Heart left ventricle (tissue), 16 donors: Measurements from ENCODE around the gene PATJ. TPM values are rescaled to one million over a fixed set of nuclear protein-coding genes. Genes with fewer than 3 reads are reported as not detected.
"Not testable (repeated sequence)": the region's sequence is repeated elsewhere in the genome, so short reads cannot be mapped to it uniquely, and the experiment has no call there.

Source experiments
- ATAC-seq, 4 donors: fragments of 200-7000 bp; cut with Tn5 transposase; one replicate each; pipeline ENCODE4 v1.9.1; 2020 to 2022; ENCODE audit warnings: moderate library complexity in 4 of 4, mild to moderate bottlenecking in 3 of 4, moderate number of reproducible peaks in 1 of 4
- DNase-seq, 5 donors: peaks; one replicate each; pipeline ENCODE4 v3.0.0-alpha.2; 2020
- H3K27ac ChIP-seq, 12 donors: fragments of 200-600 bp; sonication (generic) in 4 of 12; one replicate each; pipeline versions ENCODE4 v1.5.0 to v1.8.0; 2016 to 2022; ENCODE audit warnings: mild to moderate bottlenecking in 2 of 12
- H3K27me3 ChIP-seq, 9 donors: fragments of 200-600 bp; sonication (generic) in 2 of 9; one replicate each; pipeline versions ENCODE4 v1.5.1 to v1.8.0; 2016 to 2022; ENCODE audit warnings: mild to moderate bottlenecking in 3 of 9
- H3K36me3 ChIP-seq, 9 donors: fragments of 200-600 bp; sonication (generic) in 2 of 9; one replicate each; pipeline versions ENCODE4 v1.5.0 to v1.8.0; 2018 to 2022; ENCODE audit warnings: mild to moderate bottlenecking in 2 of 9
- H3K4me1 ChIP-seq, 12 donors: fragments of 200-600 bp; sonication (generic) in 4 of 12; one replicate each; pipeline versions ENCODE4 v1.5.0 to v1.8.0; 2016 to 2022; ENCODE audit warnings: mild to moderate bottlenecking in 3 of 12
- H3K4me3 ChIP-seq, 12 donors: fragments of 200-600 bp; sonication (generic) in 4 of 12; one replicate each; pipeline versions ENCODE4 v1.5.0 to v1.8.0; 2017 to 2022; ENCODE audit warnings: mild to moderate bottlenecking in 9 of 12, moderate library complexity in 4 of 12
- H3K9me3 ChIP-seq, 12 donors: fragments of 200-600 bp; sonication (generic) in 4 of 12; one replicate each; pipeline versions ENCODE4 v1.5.0 to v1.8.0; 2016 to 2022; ENCODE audit warnings: mild to moderate bottlenecking in 1 of 12
- POLR2A ChIP-seq, 2 donors: fragments of 450-650 bp; IDR thresholded peaks; one replicate each; pipeline ENCODE4 v1.6.1; 2017; ENCODE audit warnings: antibody characterized with exemption in 2 of 2, mild to moderate bottlenecking in 2 of 2, moderate library complexity in 2 of 2
- WGBS, 4 donors: extraction: QIAGEN DNeasy Blood & Tissue Kit in 2 of 4; methylation state at CpG; one replicate each; pipeline versions ENCODE4 v1.1.5 to v1.1.7; 2013 to 2018; 5-methylcytosine and 5-hydroxymethylcytosine counted together
- intact Hi-C, 10 donors: fragments of 100-400 bp; cut with DNase I; formaldehyde crosslinking; loops; one replicate each; pipeline versions ENCODE4 v1.11.1 to v1.14.2; 2022
- polyA plus RNA-seq, 2 donors: library from polyadenylated mRNA; stranded (reverse); fragments of 200-250 nt; gene quantifications; one replicate each; pipeline ENCODE4 v1.2.3, GENCODE V29; 2013
- total RNA-seq, 9 donors: library from RNA; depleted of rRNA in 2 of 9; stranded (reverse); fragments of >200 nt in 2 of 9; fragmentation: NEBNext Ultra II Directional in 3 of 9; extraction: Animal tissue kit (Norgen Biotek cat#: 25700) in 3 of 9; gene quantifications; one replicate each; pipeline versions ENCODE4 v1.1.0 to v1.2.4, GENCODE V29; 2016 to 2023
- TF ChIP-seq, protein P1 (sequence below), 12 donors: fragments of 200-600 bp; sonication (generic) in 4 of 12; IDR thresholded peaks; one replicate each; pipeline versions ENCODE4 v1.5.0 to v1.8.0; 2018 to 2022; ENCODE audit warnings: antibody characterized with exemption in 12 of 12, mild to moderate bottlenecking in 5 of 12
- donor health status: ischemic (EF 13 %, LVEDD 7.1; RV severe dilation, severe dysfunction).
- donor health status: healthy with polysubstance abuse.
- donor health status: DM: no; HTN: yes; CAD: no.
- donor health status: DM: no; HTN: no; CAD: no.
- donor health status: ischemic (EF 25% LVEDD 6.9; RV normal size, moderate dysfunction).
- donor health status: ischemic (EF 25% LVEDD 5.7; RV mildly dilated, moderate dysfunction).
- donor health status: healthy.
- donor health status: DM: yes; HTN: yes; CAD: no.
- donor health status: ischemic (EF 35%, LVEDD 5.7; RV mildly dilated, moderate dysfunction).
- donor health status: nonischemic (EF 11% LVEDD 7.7; RV severe dilation, severe dysfunction).
- donor health status: DM: yes; HTN: yes; CAD: no.
- donor health status: PGD.
- donor health status: ischemic (EF 29% LVEDD 5.4; RV normal size, mild dysfunction).
- donor health status: nonischemic (EF 23%, LVEDD 6.1; RV moderate dilation, normal function).

PATJ gene
- total and polyA plus RNA-seq, 11 donors: 6.6 to 190 (median 105) TPM

DNA sequence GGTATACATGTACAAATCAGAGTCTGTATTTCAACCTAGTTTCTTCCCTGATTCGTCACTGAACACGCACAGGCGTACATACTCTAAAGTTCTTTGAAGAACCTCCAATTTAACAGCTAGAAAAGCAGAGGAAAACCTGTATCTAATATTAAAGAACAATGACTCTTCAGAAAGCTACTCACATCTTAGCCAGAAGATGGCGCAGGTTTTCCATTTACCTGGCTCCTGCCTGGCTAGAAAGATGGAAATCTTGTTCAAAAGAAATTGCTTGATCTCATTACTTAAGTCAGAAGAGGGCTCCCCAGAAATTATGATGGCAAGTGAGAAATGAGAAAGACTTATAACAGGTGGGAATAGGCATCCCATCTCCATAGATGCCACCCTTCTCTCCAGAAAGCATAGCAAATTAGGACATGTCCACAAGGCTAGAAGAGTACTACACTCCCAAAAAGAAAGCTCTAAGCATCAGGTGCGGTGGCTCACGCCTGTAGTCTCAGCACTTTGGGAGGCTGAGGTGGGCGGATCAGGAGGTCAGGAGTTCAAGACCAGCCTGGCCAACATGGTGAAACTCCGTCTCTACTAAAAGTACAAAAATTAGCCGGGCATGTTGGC is 433.4 kb downstream of the PATJ start:
- whole genome bisulfite sequencing, 4 donors: 48 to 52% (median 51%) methylated on average over 9 of the region's 9 CpGs

DNA sequence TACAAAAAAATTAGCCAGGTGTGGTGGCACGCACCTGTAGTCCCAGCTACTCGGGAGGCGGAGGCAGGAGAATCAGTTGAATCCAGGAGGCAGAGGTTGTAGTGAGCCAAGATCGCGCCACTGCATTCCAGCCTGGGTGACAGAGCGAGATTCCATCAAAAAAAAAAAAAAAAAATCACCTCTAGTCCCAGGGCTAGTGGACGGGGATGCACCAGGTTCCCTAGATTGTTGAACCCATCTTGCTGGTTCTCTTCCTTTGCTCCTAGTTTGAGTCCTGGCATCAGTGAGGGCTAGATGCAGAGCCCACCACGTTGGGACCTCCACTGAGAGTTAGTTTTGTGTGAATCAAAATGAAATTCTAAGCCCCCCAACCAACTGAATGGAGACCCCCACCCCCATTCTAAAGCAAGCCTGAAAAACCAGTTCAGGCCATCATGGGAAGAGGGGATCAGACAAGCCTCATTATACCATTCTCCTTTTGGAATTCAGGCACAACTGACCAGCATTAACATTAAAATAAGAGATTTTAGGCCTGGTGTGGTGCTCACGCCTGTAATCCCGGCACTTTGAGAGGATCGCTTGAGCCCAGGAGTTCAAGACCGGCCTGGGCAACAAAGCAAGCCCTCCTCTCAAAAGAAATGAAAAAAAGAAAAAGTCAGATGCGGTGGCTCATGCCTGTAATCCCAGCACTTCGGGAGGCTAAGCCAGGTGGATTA is 434.5 kb downstream of the PATJ start:
- H3K36me3 ChIP-seq: no peaks in the 10 kb centered on the region
- TF ChIP-seq POLR2A (IDR thresholded peaks at IDR 0.05): no peak
- TF ChIP-seq, protein P1, sequence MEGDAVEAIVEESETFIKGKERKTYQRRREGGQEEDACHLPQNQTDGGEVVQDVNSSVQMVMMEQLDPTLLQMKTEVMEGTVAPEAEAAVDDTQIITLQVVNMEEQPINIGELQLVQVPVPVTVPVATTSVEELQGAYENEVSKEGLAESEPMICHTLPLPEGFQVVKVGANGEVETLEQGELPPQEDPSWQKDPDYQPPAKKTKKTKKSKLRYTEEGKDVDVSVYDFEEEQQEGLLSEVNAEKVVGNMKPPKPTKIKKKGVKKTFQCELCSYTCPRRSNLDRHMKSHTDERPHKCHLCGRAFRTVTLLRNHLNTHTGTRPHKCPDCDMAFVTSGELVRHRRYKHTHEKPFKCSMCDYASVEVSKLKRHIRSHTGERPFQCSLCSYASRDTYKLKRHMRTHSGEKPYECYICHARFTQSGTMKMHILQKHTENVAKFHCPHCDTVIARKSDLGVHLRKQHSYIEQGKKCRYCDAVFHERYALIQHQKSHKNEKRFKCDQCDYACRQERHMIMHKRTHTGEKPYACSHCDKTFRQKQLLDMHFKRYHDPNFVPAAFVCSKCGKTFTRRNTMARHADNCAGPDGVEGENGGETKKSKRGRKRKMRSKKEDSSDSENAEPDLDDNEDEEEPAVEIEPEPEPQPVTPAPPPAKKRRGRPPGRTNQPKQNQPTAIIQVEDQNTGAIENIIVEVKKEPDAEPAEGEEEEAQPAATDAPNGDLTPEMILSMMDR (IDR thresholded peaks at IDR 0.05): no peak
- no peaks in the 10 kb centered on the region for H3K27me3 ChIP-seq
- intact Hi-C loops: loop anchor here in 3 of 10 donors (2.0 to 10.0 kb wide), 2 partner anchors 230 to 568 kb away; no protein-coding TSS in a partner anchor
- peaks cover 0 to 6% (median 0%) of the 10 kb centered on the region in 12 donors for H3K4me1 ChIP-seq
- no peaks in the 10 kb centered on the region for H3K9me3 ChIP-seq
- 85 to 92% (median 90%) methylated on average over 14 of the region's 14 CpGs for WGBS, 4 donors
- H3K27ac ChIP-seq: no peak overlapping the region
- DNase-seq (no peak), ATAC-seq (no peak)
- H3K4me3 ChIP-seq: no peak overlapping the region

More for the DNA sequence above, 433.4 kb downstream of the PATJ start:
- H3K27ac ChIP-seq: no peak overlapping the region
- DNase-seq (peak in 2 of 5 donors; percentile 18 to 30), ATAC-seq (peak in 1 of 4 donors; percentile 26)
- H3K27me3 ChIP-seq: no peaks in the 10 kb centered on the region
- H3K9me3 ChIP-seq: no peaks in the 10 kb centered on the region
- H3K36me3 ChIP-seq: no peaks in the 10 kb centered on the region
- peaks cover 0 to 6% (median 0%) of the 10 kb centered on the region in 12 donors for H3K4me1 ChIP-seq
- intact Hi-C loops: loop anchor here (1.0 to 10.0 kb wide), 4 partner anchors 231 to 569 kb away; no protein-coding TSS in a partner anchor
- no peak overlapping the region for H3K4me3 ChIP-seq
- TF ChIP-seq, protein P1 (IDR thresholded peaks at IDR 0.05): peak; percentile 60 to 87 (median 76)
- no peak for TF ChIP-seq POLR2A (IDR thresholded peaks at IDR 0.05)

DNA sequence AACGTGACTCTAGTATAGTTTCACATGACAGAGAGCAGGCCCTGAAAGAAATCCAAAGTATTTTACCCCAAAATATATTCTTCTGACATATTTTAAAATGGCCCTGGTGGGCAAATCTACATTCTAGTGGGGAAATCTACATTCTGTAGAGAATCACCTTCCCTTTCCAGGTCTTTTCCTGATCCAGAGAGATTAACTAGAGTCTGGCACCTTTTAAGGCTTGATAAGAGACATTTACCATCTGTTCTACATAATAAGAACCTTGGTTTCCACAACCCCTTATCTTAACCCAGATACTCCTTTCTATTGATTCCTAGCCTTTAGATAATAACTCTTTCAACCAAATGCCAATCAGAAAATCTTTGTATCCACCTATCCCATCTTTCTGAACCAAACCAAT is 435.3 kb downstream of the PATJ start:
- H3K9me3 ChIP-seq: no peaks in the 10 kb centered on the region
- TF ChIP-seq, protein P1 (IDR thresholded peaks at IDR 0.05): no peak
- TF ChIP-seq POLR2A (IDR thresholded peaks at IDR 0.05): no peak
- no peaks in the 10 kb centered on the region for H3K27me3 ChIP-seq
- H3K4me1 ChIP-seq: peaks cover 0 to 6% (median 0%) of the 10 kb centered on the region in 12 donors
- WGBS, 4 donors: 78 to 83% (median 80%) methylated on average over 1 of the region's 1 CpG
- H3K4me3 ChIP-seq: no peak overlapping the region
- no peak overlapping the region for H3K27ac ChIP-seq
- intact Hi-C loops: loop anchor here in 3 of 10 donors (2.0 to 10.0 kb wide), 2 partner anchors 229 to 567 kb away; no protein-coding TSS in a partner anchor
- H3K36me3 ChIP-seq: no peaks in the 10 kb centered on the region
- ATAC-seq (no peak), DNase-seq (no peak)

DNA sequence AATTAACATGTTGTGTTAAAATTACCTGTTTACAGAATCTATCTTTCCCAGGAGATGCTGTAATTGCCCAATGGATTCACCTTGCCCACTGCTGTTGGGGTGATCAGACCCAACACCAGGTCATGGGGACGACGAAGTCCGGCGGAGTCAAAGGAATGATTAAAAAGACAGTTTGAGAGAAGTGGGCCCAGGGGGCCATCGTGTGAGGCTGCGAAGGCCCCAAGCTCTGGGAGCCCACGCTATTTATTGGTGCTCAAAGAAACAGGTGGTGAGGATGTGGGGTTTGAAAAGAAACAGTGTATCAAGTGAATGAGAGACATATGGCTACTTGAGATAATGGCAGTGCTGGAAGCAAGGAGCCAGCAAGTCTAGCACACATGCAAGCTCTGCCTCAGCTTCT is 436.1 kb downstream of the PATJ start:
- no peaks in the 10 kb centered on the region for H3K36me3 ChIP-seq

DNA sequence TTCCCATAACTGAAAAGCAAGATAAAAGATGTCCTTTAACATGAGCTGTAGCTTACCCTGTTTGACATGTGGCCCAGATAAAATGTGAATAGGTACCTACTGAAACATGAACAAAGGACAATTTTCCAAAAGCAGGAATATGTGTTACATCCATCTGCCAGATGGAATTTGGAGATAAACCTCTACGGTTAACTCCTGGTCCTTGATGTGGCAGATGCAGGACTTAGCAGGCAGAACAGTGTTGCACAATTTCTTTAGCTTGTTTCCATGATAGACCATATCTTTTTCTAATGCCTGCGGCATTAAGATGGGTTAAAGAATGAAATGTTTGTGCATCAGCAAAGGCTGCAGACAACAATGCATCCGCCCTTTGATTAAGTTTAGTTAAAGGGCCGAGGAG is 437.8 kb downstream of the PATJ start:
- H3K4me3 ChIP-seq, DNase-seq, H3K4me1 ChIP-seq, ATAC-seq, intact Hi-C loops, H3K36me3 ChIP-seq, H3K9me3 ChIP-seq, H3K27me3 ChIP-seq, H3K27ac ChIP-seq: not testable (repeated sequence)
- WGBS, 4 donors: 69 to 81% (median 75%) methylated on average over 4 of the region's 4 CpGs

More for the DNA sequence above, 436.1 kb downstream of the PATJ start:
- WGBS, 4 donors: 79 to 89% (median 82%) methylated on average over 7 of the region's 7 CpGs
- no peak for ATAC-seq
- Histone ChIP-seq H3K27me3 (no peaks in the 10 kb centered on the region), H3K4me1 (peaks cover 0 to 6% (median 0%) of the 10 kb centered on the region in 12 donors), H3K27ac (no peak overlapping the region), H3K9me3 (no peaks in the 10 kb centered on the region), H3K4me3 (no peak overlapping the region)
- DNase-seq: no peak
- no peak for TF ChIP-seq POLR2A (IDR thresholded peaks at IDR 0.05)
- TF ChIP-seq, protein P1 (IDR thresholded peaks at IDR 0.05): no peak
- intact Hi-C loops: loop anchor here in 2 of 10 donors (10.0 kb wide), 1 partner anchor 566 kb away; no protein-coding TSS in a partner anchor
